Measurements from ENCODE around the gene HMGCR. TPM values are rescaled to one million over a fixed set of nuclear protein-coding genes. Genes with fewer than 3 reads are reported as not detected.
"Not testable (repeated sequence)": the region's sequence is repeated elsewhere in the genome, so short reads cannot be mapped to it uniquely, and the experiment has no call there.

The HMGCR gene
- polyA plus RNA-seq (2013, experiment 1 of 2; ENCODE audit: insufficient read length), result 29.3 TPM
- 32.6 TPM for polyA plus RNA-seq (2013, experiment 2 of 2; ENCODE audit: insufficient read length)

GRCh38 chr5:75336615-75337336, at the start of gene HMGCR:
HMGCR (plus strand) TSS chr5:75337220; CDS start chr5:75342606, 5,386 bp downstream.
- DNase-seq, result peak; percentile 100

GRCh38 chr5:75291844-75292243, 45.2 kb upstream of the HMGCR start:
- DNase-seq, result not testable (repeated sequence)

- DNase-seq, result no peak
These were observed 36.9 kb upstream of the HMGCR start for GRCh38 chr5:75300084-75300483.

- DNase-seq, result no peak
These were observed 33.6 kb upstream of the HMGCR start for GRCh38 chr5:75303419-75303818.

DNA sequence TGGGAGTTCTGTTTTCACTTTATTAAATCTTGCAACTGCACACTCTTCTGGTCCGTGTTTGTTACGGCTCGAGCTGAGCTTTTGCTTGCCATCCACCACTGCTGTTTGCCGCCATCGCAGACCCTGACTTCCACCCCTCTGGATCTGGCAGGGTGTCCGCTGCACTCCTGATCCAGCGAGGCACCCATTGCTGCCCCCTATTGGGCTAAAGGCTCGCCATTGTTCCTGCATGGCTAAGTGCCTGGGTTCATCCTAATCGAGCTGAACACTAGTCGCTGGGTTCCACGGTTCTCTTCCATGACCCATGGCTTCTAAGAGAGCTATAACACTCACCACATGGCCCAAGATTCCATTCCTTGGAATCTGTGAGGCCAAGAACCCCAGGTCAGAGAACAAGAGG, 32.5 kb upstream of the HMGCR start:
- DNase-seq, result not testable (repeated sequence)

GRCh38 chr5:75306746-75307145, 30.3 kb upstream of the HMGCR start:
- no peak for DNase-seq

GRCh38 chr5:75310212-75310611, 26.8 kb upstream of the HMGCR start:
- no peak for DNase-seq

- DNase-seq, result not testable (repeated sequence)
These were observed 17.9 kb upstream of the HMGCR start for GRCh38 chr5:75319148-75319547.

GRCh38 chr5:75319638-75320037, 17.4 kb upstream of the HMGCR start:
- DNase-seq, result no peak

DNA sequence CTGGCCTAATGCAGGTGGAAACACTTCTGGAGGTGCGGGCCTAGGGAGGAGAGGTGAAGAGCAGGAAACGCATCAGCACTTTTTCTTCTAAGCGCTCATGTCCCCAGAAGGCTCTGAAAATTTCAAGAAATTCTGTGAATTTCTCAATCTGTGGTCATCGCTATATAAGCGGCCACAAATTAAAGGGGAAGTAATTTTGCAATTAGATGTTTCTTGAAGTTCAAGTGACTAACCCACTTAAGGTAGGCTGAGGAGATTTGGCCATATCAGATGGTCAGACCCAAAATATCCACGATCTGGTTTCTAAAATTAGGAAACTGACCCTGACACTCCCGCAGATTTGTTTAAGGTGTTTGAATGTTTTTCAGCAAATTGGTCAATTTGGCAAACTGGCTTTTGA, 16.6 kb upstream of the HMGCR start:
- no peak for DNase-seq

DNA sequence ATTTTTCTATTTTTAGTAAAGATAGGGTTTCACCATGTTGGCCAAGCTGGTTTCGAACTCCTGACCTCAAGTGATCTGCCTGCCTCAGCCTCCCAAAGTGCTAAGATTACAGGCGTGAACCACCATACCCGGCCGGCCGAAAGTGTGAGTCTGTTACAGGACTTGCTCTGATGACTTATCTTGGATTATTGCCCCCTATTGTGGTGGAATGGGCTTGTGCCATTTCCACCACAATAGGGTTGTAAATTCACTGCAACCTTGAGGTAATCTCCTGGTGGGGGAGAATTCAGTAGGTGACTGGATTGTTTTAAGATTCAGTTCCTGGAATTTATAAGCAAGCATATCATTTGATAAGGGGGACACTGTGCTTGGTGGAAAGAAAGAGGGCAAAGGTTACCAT, 15.0 kb upstream of the HMGCR start:
- no peak for DNase-seq

DNA sequence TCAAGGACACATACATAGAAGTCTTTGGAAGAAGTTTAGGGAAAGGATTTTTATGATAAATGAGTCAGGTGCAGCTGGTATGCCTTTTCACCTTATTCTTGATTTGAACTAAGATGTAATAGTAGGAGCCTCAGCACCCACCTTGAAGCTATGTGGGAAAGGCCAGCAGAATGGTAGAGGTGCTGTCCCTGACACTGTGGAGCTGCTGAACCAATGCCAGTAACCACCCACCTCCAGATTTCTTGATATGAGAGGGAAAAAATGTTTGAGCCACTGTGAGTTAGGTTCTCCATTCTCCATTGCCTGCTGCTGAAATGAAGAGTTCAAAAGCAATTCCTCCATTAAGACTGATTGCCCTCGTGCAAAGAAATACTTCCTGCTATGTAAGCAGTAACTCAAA, 12.2 kb upstream of the HMGCR start:
- no peak for DNase-seq

- DNase-seq, result no peak
These were observed 11.8 kb upstream of the HMGCR start for GRCh38 chr5:75325242-75325641.

- no peak for DNase-seq
These were observed 6.6 kb upstream of the HMGCR start for GRCh38 chr5:75330404-75330803.

- no peak for DNase-seq
These were observed 5.6 kb upstream of the HMGCR start for GRCh38 chr5:75331095-75332090.

- DNase-seq, result not testable (repeated sequence)
These were observed 3.3 kb upstream of the HMGCR start for GRCh38 chr5:75333759-75334158.

DNA sequence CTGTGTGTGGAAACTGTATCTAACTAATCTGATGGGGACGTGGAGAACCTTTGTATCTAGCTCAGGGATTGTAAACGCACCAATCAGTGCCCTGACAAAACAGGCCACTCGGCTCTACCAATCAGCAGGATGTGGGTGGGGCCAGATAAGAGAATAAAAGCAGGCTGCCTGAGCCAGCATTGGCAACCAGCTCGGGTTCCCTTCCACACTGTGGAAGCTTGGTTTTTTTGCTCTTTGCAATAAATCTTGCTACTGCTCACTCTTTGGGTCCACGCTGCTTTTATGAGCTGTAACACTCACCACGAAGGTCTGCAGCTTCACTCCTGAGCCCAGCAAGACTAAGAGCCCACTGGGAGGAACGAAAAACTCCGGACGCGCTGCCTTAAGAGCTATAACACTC, 2.6 kb upstream of the HMGCR start:
- not testable (repeated sequence) for DNase-seq

DNA sequence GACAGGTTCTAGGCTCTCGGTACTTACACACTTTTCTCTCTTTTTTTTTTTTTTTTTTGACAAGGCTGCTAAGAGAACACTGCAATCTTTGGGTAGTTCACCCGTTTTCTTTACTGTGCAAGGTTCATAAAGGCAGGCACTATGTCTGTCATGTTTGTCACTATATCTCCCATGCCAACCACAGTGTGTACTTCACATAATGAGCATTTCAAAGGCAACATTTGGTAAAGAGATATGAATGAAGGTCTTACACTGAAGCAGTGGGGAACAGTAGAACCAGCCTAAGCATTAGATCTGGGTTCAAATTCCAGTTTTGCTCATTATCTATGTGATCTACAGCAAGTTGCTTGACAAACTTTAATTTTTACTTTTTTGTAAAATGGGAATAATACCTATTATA, 1.5 kb upstream of the HMGCR start:
- DNase-seq, result no peak

DNA sequence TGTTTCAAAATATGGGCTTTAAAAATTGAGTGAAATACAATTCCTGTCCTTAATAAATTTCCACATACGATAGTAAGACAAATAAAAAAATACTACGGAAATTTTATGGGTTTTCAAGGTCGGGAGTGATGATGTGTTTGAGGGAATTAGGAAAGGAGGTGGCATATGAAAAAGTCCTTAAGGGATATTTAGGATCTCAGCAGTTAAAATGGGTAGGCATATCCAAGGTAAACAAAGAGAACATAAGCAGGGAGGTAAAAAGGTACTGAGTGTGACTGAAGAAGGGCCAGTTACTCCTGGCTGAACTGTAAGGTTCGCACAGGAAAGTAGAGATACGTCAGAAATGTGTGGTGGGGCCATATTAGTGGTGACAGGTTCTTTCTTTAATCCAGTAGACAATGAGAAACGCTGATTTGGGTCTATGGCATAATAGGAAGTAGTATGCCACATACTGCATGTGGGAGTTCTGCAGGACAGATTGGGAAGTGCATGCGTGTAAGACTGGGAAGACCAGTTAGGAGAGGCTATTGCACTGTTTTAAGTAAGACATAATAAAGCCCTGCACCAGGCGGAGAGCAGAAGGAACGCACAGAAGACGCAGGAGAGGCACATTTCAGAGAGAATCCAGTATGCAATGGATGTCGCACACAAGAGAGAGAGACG, 937 bp upstream of the HMGCR start:
- DNase-seq, result peak; percentile 82

GRCh38 chr5:75337366-75338021, 474 bp downstream of the HMGCR start:
- peak; percentile 4 for DNase-seq

- no peak for DNase-seq
These were observed 1.4 kb downstream of the HMGCR start for GRCh38 chr5:75338408-75338807.

All from fibroblast of skin of abdomen (primary cell).